OCI-M1 (cell line): Measurements from ENCODE around the gene MARCOL.
"Not testable (repeated sequence)": the region's sequence is repeated elsewhere in the genome, so short reads cannot be mapped to it uniquely, and the experiment has no call there.

Experiments used
- DNase-seq: peaks from one replicate; lab custom pipeline; 2025; lab: John Stamatoyannopoulos, UW

MARCOL gene

DNA sequence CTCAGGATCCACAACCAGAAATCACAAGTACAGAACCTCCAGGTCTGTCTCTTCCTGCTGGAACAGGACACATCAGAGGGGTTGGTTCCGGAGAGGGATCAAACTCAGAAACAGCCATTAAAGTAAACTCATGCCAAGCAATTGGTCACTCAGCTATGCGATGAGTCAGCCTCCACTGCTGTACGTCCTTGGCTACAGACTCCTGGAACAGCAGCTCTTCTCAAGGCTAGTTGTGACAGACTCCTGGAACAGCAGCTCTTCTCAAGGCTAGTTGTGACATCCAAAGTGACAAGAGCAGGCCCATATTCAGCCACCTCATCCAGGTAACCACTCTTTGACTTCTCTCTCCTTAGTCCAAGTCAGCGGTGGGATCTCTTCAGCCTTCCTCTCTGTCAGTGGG lies 30.2 kb downstream of the MARCOL start, which contains the start of gene SPINK13:
TSS of gene SPINK13 (plus strand) at position 229 of the 400 bp plus-strand sequence. CDS start 1,279 bp downstream, outside the sequence.
- no peak for DNase-seq

DNA sequence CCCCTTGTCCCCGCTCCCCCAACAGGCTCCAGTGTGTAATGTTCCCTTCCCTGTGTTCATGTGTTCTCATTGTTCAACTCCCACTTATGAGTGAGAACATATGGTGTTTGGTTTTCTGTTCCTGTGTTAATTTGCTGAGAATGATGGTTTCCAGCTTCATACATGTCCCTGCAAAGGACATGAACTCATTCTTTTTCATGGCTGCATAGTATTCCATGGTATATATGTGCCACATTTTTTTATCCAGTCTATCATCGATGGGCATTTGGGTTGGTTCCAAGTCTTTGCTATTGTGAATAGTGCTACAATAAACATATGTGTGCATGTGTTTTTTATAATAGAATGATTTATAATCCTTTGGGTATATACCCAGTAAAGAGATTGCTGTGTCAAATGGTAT lies 36.8 kb downstream of the MARCOL start:
- not testable (repeated sequence) for DNase-seq

DNA sequence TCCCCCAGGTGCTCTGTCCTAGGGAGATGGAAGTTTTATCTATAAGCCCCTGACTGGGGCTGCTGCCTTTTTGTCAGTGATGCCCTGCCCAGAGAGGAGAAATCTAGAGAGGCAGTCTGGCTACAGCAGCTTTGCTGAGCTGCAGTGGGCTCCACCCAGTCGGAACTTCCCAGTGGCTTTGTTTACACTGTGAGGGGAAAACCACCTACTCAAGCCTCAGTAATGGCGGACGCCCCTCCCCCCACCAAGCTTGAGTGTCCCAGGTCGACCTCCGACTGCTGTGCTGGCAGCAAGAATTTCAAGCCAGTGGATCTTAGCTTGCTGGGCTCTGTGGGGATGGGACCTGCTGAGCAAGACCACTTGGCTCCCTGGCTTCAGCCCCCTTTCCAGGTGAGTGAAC lies 42.6 kb downstream of the MARCOL start:
- DNase-seq, result peak; percentile 42

DNA sequence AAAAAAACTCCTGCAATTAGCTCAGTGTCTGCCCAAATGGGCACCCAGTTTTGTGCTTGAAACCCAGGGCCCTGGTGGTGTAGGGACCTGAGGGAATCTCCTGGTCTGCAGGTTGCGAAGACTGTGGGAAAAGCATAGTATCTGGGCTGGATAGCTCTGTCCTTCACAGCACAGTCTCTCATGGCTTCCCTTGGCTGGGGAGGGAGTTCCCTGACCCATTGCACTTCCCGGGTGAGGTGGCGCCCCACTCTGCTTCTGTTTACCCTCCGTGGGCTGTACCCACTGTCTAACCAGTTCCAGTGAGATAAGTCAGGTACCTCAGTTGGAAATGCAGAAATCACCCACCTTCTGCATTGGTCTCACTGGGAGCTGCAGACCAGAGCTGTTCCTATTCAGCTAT lies 43.0 kb downstream of the MARCOL start:
- not testable (repeated sequence) for DNase-seq

DNA sequence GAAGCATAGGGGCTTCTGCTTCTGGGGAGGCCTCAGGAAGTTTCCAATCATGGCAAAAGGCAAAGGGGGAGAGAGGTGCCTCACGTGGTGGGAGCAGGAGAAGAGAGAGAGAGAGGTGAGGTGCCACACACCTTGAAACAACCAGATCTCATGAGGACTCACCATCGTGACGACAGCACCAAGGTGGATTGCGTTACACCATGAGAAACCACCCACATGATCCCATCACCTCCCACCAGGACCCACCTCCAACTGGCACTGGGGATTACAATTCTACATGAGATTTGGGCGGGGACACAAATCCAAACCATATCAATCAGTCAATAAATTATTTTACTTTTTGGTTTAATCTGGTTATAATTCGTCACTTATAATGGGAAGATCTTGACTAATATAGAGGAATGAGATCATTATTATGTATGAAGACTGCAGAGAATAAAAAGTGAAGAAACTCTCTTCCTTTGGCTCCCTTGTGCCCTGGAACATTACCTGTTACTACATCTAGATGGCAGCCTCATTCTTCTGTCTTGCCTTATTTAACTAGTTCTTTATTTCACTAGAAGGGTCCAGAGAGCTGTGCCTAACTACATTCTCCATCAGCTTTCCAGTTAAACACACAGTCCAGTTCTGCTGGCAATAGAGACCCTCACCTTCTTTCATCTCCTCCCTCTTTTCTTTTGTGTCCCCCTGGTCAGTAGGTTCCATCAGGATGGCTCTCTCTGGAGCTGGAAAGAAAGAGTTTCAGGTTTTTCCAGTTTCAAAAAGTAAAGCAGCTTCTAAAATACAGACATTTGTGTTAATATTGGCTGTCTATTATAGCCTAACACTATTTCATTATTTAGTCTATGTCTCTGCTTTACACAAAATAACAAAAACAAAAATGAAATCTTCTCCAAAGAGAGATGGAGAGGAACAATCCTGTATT lies 52.2 kb downstream of the MARCOL start:
- DNase-seq, result peak; percentile 72
